Activated T-cell treated with anti-CD3 and anti-CD28 coated beads for 1 hour (primary cell): Measurements from ENCODE around the gene LHFPL6.

Experiments used
- DNase-seq: peaks from one replicate; pipeline ENCODE4 v3.0.0-alpha.2; 2020; ENCODE audit warnings: low read depth

The LHFPL6 gene

DNA sequence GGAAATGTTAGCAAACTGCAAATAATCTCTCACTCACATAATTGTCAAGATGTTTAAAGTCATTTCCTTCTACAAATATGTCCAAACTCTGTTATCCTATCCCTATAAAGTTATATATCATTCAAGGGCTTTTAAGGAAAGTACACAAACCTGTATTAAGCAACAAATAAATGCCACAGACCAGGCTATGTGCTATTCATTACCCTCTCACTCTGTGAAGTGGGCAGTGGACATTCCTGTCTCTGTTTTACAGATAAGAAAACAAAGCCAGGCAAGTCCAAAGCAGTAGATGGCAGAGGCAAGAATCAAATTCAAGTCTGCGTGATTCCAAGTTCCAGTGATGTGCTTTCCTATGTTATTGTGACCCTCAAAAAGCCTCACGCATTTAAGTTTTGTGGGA is 140.6 kb downstream of the LHFPL6 start:
- no peak for DNase-seq

DNA sequence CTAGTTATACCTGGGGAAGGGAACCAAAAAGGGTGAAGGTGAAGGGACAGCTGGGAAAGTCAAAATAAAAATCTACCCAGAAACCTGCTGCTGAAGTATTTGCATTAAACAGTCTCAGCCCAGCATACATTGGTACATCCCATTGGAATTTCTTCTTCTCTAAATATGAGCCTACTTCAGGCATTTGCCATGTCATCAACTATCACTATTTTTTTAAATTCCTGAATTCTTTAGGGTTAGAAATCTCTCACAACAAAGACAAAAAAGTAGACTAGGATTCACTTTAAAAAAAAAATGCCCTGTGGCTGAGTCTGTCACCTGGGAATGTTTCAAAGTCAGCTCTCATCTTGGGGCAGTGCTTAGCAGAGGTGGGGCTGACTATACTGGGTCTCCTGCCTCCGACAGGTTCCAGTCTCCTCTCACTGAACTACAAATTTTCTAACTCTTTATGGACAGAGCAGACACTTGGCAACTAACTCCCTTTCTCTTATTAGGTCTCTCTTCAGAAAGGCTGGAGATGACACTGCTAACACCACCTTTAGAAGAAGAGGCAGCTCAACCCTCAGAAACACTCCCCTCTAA is 141.2 kb downstream of the LHFPL6 start:
- no peak for DNase-seq

- no peak for DNase-seq
Observed at GRCh38 chr13:39457274-39457673, 145.7 kb downstream of the LHFPL6 start.

GRCh38 chr13:39455521-39456175 is 147.3 kb downstream of the LHFPL6 start:
- DNase-seq, result no peak

DNA sequence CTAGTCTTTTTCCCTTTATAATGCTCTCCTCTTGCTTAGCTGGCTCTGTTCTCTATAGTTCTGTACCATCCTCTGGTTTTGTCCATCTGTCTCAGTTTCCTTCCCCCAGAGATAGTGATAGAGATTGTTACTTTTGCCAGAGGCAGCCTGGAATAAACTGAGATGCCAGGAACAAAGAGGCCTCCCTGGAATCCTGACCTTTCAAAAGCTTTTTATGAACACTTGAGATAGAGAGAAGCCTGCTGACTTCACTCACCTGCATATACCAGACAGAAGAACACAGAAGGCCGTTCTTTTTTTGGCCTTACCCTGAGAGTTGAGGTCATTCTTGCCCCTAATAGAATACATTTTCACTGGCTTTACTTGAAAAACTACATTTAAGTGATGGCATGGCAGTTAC is 150.2 kb downstream of the LHFPL6 start:
- no peak for DNase-seq

DNA sequence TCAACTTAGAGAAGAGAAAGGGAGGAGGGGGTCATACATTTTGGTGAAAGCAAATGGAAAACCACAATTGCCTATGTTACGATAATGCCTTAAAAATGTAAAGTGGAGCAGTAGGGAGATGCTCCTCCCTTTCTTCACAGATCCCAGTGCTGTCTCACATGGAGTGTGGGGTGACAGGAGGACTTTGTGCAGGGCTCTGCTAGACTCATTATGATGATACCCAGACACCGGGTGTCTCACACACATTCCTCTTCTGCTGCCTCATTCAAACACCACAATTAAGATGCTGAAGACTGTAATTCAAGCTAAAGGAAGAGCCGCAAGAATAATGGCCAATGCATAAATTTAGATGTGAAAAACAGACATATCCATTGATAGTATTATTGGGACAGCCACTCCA is 150.6 kb downstream of the LHFPL6 start:
- DNase-seq, result no peak

GRCh38 chr13:39451860-39452301 is 151.1 kb downstream of the LHFPL6 start:
- no peak for DNase-seq

DNA sequence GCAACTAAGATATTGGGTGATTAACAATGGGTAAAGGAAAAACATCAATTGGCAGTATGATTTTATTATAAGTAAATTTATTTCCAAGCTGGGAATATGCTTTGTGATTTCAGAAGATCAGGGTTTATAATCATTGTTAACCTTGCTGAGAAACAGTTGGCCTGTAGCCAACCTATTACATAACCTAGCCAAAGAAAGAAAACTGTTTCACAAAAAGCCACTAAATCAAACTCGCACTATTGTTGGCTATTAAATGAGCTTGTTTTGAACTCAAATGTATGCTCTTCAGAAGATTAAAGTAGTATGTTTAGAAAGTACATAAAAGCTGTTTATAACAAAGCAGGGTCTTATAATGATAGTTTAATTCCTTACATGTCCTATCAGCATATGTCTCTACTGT is 151.7 kb downstream of the LHFPL6 start:
- DNase-seq, result no peak

DNA sequence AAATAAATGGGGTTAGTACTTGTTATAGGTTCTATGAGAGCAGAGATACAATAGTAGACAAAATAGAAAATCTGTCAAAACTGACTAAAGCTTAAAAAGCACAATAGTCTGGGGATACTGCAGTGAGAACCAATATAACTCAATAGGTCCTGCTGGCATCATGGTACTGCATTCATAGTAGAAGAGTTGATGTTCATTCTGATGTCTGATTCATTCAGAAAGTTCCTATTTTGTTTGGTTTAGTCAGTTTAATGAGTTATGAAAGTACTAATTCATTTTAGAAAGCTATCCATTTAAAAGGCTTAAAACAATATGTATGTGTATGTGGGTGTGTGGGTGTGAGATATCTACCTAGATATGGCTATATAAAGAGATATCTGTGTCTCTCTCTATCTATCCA is 152.8 kb downstream of the LHFPL6 start:
- DNase-seq, result no peak

- no peak for DNase-seq
Observed at GRCh38 chr13:39448834-39449233, 154.2 kb downstream of the LHFPL6 start.

GRCh38 chr13:39446865-39447264 is 156.1 kb downstream of the LHFPL6 start:
- DNase-seq, result no peak

- no peak for DNase-seq
Observed at GRCh38 chr13:39444866-39445265, 158.1 kb downstream of the LHFPL6 start.

DNA sequence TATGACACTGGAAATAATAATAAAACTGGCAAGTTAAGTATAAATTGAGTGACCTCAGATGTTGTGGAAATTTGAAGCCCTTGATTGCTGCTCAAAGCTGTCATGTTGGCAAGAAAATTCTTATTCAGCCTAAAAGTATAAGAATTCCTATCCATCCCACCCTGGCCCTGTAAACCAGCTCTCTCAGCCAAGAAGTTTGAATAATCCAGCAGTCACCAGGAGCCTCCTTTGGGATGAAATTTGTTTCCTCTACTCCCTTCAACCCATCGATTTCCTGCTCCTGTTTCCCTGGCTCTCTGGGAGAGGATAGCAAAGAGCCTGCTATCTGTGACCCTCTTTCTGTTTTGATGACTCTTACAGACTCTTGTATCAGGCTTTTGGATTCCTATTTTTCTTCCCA is 169.3 kb downstream of the LHFPL6 start:
- no peak for DNase-seq

DNA sequence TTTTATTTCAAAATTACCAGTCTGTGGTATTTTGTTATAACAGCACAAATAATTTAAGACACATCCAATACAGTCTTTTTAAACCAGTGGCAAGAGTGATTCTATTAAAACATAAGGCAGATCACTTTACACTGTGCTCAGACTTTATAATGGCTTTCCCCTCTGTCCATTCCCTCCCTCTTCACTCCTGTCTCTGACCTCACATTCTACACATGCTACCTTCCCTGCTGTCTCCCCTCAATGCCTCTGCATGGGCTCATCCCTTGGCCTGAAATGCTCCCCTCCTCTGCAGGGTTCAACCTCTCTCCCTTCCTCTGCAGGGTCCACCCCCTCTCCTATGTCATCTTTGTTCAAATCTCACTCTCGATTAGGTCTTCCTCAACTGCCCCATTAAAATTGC is 170.8 kb downstream of the LHFPL6 start:
- no peak for DNase-seq

DNA sequence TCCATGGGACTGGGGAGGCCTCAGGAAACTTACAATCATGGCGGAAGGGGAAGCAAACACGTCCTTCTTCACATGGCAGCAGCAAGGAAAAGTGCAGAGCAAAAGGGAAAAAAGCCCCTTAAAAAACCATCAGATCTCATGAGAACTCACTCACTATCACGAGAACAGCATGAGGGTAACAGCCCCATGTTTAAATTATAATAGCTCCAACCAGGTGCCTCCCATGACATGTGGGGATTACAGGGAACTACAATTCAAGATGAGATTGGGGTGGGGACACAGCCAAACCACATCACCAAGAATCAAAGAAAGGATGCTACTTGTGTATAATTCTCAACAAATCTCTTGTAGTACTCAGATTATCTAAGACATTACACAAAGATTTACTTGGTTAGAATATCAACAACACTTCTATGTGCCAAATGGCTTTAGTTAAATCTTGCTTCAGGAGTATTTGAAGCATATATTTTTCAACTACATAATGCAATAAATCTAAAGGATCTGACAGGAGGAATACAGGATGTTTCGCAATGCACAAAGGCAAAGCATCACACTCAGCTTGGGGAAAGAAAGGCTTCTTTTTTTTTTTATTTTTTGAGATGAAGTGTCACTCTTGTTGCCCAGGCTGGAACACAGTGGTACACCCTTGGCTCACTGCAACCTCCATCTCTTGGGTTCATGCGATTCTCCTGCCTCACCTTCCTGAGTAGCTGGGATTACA is 180.0 kb downstream of the LHFPL6 start:
- no peak for DNase-seq

GRCh38 chr13:39419876-39420275 is 183.1 kb downstream of the LHFPL6 start:
- no peak for DNase-seq

GRCh38 chr13:39419068-39419467 is 183.9 kb downstream of the LHFPL6 start:
- no peak for DNase-seq

GRCh38 chr13:39418424-39418823 is 184.6 kb downstream of the LHFPL6 start:
- no peak for DNase-seq

DNA sequence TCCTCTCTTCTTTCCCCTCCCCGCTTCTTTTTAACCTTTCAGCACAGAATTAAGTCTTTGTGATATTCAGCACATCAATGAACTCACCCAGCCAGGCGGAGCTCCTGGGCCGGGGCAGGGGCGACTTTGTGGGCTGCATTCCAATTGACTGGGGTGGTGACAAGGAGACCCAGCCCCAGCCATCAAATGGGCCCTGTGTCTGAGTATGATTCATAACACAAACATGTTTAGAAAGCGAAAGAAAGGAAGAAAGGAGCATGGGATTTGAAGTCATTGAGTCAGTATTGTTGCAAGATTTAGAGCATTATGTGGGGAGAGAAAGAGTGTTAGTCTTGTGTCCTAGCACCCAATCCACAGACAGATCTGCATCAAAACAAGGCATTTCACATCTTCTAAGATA is 185.3 kb downstream of the LHFPL6 start:
- DNase-seq, result no peak

- DNase-seq, result no peak
Observed at GRCh38 chr13:39417131-39417530, 185.9 kb downstream of the LHFPL6 start.

DNA sequence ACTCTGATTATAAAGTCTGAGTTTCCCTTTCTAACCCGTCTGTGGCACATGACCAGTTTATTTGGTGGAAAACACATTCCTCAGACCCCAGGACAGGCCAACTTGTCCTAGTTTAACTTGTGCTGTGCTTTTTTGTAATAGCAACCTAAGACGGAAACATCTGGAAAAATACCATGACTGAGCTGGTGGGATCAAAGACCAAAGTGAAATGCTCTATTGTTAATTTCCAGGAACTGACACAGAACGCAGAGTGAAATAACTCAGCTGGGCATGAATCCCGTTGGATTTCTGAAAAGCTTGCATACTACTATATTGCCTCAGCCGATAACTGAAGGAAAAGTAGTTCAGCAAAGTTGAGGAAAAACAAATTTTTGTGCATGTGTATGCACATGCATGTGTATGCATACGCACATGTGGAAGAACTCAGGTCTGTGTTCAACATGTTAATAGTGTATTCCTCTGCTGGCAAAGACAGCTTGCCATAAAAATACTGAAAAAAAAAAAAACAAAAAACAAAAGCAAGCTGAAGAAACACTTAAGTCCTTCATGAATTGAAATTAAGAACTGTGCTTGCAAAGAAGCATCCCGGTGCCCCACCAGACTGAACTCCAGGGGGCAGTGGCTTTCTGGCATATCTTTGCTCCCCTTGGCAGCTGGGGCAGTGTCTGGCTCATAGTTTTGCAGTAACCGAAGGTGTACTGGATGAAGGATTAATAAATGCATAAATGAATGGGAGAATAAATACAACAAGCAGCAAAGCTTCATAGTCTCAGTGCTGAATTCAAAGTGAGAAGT is 187.8 kb downstream of the LHFPL6 start:
- no peak for DNase-seq

GRCh38 chr13:39414339-39414738 is 188.7 kb downstream of the LHFPL6 start:
- DNase-seq, result no peak

DNA sequence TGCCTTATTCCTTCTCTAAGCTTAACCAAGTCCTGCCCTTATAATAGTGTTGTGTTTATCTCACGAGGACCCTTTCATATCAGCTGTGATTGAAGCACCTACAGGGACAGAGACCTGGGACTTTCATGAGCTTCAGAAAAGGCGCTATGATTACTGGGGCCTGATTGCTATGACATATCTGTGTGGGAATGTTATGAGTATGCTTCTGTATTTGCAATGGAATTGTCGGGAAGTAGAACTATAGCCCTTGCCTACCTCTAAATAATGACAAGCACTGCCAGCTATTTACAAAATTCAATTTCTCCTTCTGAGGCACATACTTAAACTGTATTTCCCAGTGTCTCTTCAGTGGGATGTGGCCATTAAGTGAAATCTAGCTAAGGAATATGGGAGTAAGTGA is 191.5 kb downstream of the LHFPL6 start:
- DNase-seq, result no peak
